ENCODE data around the gene MLANA.

The MLANA gene

GRCh38 chr9:5846501-5846921, 44.2 kb upstream of the MLANA start:
- no peak for TF ChIP-seq CTCF (IDR thresholded peaks at IDR 0.05; ENCODE audit: borderline replicate concordance, insufficient read depth, low read depth, low read length)
- H3K4me3 ChIP-seq (ENCODE audit: low read depth, low read length): no peak overlapping the region

GRCh38 chr9:5848372-5848882, 42.3 kb upstream of the MLANA start:
- TF ChIP-seq CTCF (IDR thresholded peaks at IDR 0.05; ENCODE audit: borderline replicate concordance, insufficient read depth, low read depth, low read length): no peak
- no peak overlapping the region for H3K4me3 ChIP-seq (ENCODE audit: low read depth, low read length)

GRCh38 chr9:5850724-5851122, 40.0 kb upstream of the MLANA start:
- no peak for TF ChIP-seq CTCF (IDR thresholded peaks at IDR 0.05; ENCODE audit: borderline replicate concordance, insufficient read depth, low read depth, low read length)

GRCh38 chr9:5851445-5851844, 39.2 kb upstream of the MLANA start:
- TF ChIP-seq CTCF (IDR thresholded peaks at IDR 0.05; ENCODE audit: borderline replicate concordance, insufficient read depth, low read depth, low read length): no peak
- H3K4me3 ChIP-seq (ENCODE audit: low read depth, low read length): no peak overlapping the region

More at GRCh38 chr9:5850724-5851122, 40.0 kb upstream of the MLANA start:
- no peak overlapping the region for H3K4me3 ChIP-seq (ENCODE audit: low read depth, low read length)

GRCh38 chr9:5852987-5853386, 37.7 kb upstream of the MLANA start:
- no peak for TF ChIP-seq CTCF (IDR thresholded peaks at IDR 0.05; ENCODE audit: borderline replicate concordance, insufficient read depth, low read depth, low read length)
- no peak overlapping the region for H3K4me3 ChIP-seq (ENCODE audit: low read depth, low read length)

- TF ChIP-seq CTCF (IDR thresholded peaks at IDR 0.05; ENCODE audit: borderline replicate concordance, insufficient read depth, low read depth, low read length): no peak
These were observed 37.1 kb upstream of the MLANA start for GRCh38 chr9:5853617-5854016.

GRCh38 chr9:5854063-5854790, 36.5 kb upstream of the MLANA start:
- H3K4me3 ChIP-seq (ENCODE audit: low read depth, low read length): no peak overlapping the region
- TF ChIP-seq CTCF (IDR thresholded peaks at IDR 0.05; ENCODE audit: borderline replicate concordance, insufficient read depth, low read depth, low read length): no peak

More at GRCh38 chr9:5853617-5854016, 37.1 kb upstream of the MLANA start:
- no peak overlapping the region for H3K4me3 ChIP-seq (ENCODE audit: low read depth, low read length)

All from GM12875 (cell line).